Subcutaneous abdominal adipose tissue (tissue), 5 donors: ENCODE data around the gene MYL11.

Experiments
- H3K27ac ChIP-seq: one replicate; pipeline ENCODE4 v1.7.0; 2013; ENCODE audit warnings: low read depth, mild to moderate bottlenecking, inconsistent platforms, low read length, moderate library complexity
- H3K27me3 ChIP-seq, 5 donors: one replicate each; pipeline ENCODE4 v1.7.0; 2013; ENCODE audit warnings: low read length in 5 of 5, inconsistent platforms in 1 of 5; ENCODE audit not compliant: control insufficient read depth in 5 of 5, insufficient read depth in 4 of 5
- H3K36me3 ChIP-seq, 5 donors: one replicate each; pipeline ENCODE4 v1.7.0; 2013; ENCODE audit warnings: low read length in 5 of 5; ENCODE audit not compliant: control insufficient read depth in 5 of 5, insufficient read depth in 5 of 5
- H3K4me1 ChIP-seq, 5 donors: one replicate each; pipeline ENCODE4 v1.7.0; 2013; ENCODE audit warnings: low read length in 5 of 5, mild to moderate bottlenecking in 3 of 5, moderate library complexity in 1 of 5; ENCODE audit not compliant: control insufficient read depth in 5 of 5, insufficient read depth in 5 of 5
- H3K4me3 ChIP-seq, 5 donors: one replicate each; pipeline ENCODE4 v1.7.0; 2013; ENCODE audit warnings: low read length in 5 of 5, low read depth in 1 of 5
- H3K9ac ChIP-seq, 5 donors: one replicate each; pipeline ENCODE4 v1.7.0; 2013; ENCODE audit warnings: low read length in 5 of 5, mild to moderate bottlenecking in 4 of 5, moderate library complexity in 3 of 5
- H3K9me3 ChIP-seq, 5 donors: one replicate each; pipeline ENCODE4 v1.7.0; 2013; ENCODE audit warnings: low read length in 5 of 5; ENCODE audit not compliant: control insufficient read depth in 5 of 5
- donor health status: healthy.
- donor health status: healthy.
- donor health status: healthy.
- donor health status: healthy.
- donor health status: healthy.

Gene MYL11

DNA sequence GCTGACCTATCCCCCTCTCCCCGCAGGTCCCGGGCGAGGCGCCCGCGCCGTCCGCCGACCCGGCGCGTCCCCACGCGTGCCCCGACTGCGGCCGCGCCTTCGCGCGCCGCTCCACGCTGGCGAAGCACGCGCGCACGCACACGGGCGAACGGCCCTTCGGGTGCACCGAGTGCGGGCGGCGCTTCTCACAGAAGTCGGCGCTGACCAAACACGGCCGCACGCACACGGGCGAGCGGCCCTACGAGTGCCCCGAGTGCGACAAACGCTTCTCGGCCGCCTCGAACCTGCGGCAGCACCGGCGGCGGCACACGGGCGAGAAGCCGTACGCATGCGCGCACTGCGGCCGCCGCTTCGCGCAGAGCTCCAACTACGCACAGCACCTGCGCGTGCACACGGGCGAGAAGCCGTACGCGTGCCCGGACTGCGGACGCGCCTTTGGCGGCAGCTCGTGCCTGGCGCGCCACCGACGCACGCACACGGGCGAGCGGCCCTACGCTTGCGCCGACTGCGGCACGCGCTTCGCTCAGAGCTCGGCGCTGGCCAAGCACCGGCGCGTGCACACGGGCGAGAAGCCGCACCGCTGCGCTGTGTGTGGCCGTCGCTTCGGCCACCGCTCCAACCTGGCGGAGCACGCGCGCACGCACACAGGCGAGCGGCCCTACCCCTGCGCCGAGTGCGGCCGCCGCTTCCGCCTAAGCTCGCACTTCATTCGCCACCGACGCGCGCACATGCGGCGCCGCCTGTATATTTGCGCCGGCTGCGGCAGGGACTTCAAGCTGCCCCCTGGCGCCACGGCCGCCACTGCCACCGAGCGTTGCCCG, 43.1 kb downstream of the MYL11 start:
- Histone ChIP-seq H3K4me3 (peak overlapping the region; percentile 58 to 85 (median 74)), H3K9me3 (no peaks in the 10 kb centered on the region), H3K4me1 (peaks cover 0 to 18% (median 11%) of the 10 kb centered on the region in 5 donors), H3K27me3 (no peaks in the 10 kb centered on the region), H3K36me3 (peaks cover 0 to 22% (median 16%) of the 10 kb centered on the region in 5 donors), H3K27ac (no peak overlapping the region), H3K9ac (peak overlapping the region in 3 of 5 donors; percentile 19 to 51 (median 37))

DNA sequence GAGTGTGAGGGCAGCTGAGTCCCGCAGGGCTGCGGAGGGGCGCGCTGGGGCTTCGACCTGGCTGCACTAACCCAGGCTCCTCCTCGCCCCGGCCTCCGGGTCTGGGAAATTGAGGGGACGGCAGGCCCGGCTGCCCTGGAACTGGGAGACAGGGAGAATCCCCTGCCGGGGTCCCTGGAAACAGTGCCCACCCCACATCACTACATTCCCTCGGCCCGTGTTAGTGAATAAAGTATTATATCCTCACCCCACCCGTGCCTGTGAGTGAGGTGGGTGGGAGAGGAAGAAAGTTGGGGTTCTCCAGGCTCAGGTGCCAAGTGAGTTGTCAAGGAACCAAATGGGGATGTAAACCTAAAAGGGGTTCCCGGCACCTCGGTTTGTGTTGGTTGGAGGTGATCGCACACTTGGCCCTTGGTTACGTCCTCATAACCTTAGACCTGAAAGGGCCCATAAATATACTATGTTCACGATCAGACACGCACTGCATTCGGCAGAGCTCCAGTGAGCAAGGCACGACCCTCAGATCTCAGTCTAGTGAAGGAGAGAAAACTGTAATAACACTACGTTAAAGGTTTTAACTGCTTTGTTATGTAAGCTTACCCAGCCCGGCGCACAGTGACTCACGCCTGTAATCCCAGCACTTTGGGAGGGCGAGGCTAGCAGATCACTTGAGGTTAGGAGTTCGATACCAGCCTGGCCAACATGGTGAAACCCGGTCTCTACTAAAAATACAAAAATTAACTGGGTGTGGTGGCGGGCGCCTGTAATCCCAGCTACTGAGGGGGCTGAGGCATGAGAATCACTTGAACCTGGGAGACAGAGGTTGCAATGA, 44.0 kb downstream of the MYL11 start:
- Histone ChIP-seq H3K4me3 (peak overlapping the region in 4 of 5 donors; percentile 70 to 85 (median 75)), H3K36me3 (peaks cover 0 to 27% (median 18%) of the 10 kb centered on the region in 5 donors), H3K27ac (no peak overlapping the region), H3K4me1 (peaks cover 0 to 18% (median 11%) of the 10 kb centered on the region in 5 donors), H3K9ac (peak overlapping the region in 2 of 5 donors; percentile 19 to 37), H3K9me3 (no peaks in the 10 kb centered on the region), H3K27me3 (no peaks in the 10 kb centered on the region)

DNA sequence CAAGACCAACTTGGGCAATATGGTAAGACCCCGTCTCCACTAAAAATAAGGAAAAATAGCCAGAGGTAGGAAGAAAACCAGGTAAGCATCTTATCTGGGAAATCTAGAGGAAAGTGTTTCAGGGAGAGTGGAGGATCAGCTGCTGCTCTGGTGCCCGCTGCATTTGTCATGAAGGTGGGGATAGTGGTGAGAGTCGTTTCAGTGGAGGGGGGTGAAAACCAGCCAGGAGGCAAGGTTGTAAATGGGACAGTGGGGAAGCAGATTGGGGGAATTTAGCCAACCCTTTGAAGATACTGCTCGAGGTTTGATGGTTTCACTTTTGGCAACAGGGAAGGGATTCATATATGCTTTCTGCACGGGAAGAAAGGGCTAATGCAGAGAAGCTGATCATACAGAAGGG, 46.4 kb downstream of the MYL11 start:
- H3K36me3 ChIP-seq, result peaks cover 0 to 37% (median 23%) of the 10 kb centered on the region in 5 donors
- no peak overlapping the region for H3K27ac ChIP-seq
- no peaks in the 10 kb centered on the region for H3K9me3 ChIP-seq
- H3K9ac ChIP-seq, result no peak overlapping the region
- H3K4me3 ChIP-seq, result no peak overlapping the region
- H3K4me1 ChIP-seq, result peaks cover 0 to 21% (median 15%) of the 10 kb centered on the region in 5 donors
- no peaks in the 10 kb centered on the region for H3K27me3 ChIP-seq
